CD14-positive monocyte (primary cell): ENCODE data around the gene TEAD4. TPM values are rescaled to one million over a fixed set of nuclear protein-coding genes. Genes with fewer than 3 reads are reported as not detected.

Source experiments
- DNase-seq, 3 donors: peaks; one replicate each; pipeline ENCODE4 v3.0.0-alpha.2; 2011 to 2022
- H2AFZ ChIP-seq: 2 replicates; pipeline ENCODE4 v1.6.0; 2012; ENCODE audit warnings: mild to moderate bottlenecking, low read depth, low read length, inconsistent platforms; ENCODE audit not compliant: insufficient read depth, poor library complexity, severe bottlenecking
- H3K27ac ChIP-seq, 2 donors: 1 replicate in 1 of 2; 2 replicates in 1 of 2; pipeline ENCODE4 v1.5.1; 2012 to 2013; ENCODE audit warnings: low read length in 2 of 2, control low read depth in 1 of 2, inconsistent platforms in 1 of 2, low read depth in 1 of 2, mild to moderate bottlenecking in 1 of 2
- H3K27me3 ChIP-seq, 2 donors: one replicate each; pipeline versions ENCODE4 v1.6.0 to v1.6.1; 2011 to 2013; ENCODE audit warnings: low read length in 2 of 2; ENCODE audit not compliant: control insufficient read depth in 2 of 2, insufficient read depth in 2 of 2
- H3K36me3 ChIP-seq, 2 donors: replicated peaks in 1 of 2; 1 replicate in 1 of 2; 2 replicates in 1 of 2; pipeline versions ENCODE4 v1.5.1 to v1.6.1; 2012 to 2013; ENCODE audit warnings: low read length in 2 of 2, control low read depth in 1 of 2, inconsistent platforms in 1 of 2, mild to moderate bottlenecking in 1 of 2; ENCODE audit not compliant: insufficient read depth in 2 of 2, control insufficient read depth in 1 of 2
- H3K4me1 ChIP-seq, 2 donors: 1 replicate in 1 of 2; 2 replicates in 1 of 2; pipeline versions ENCODE4 v1.5.1 to v1.6.1; 2012 to 2013; ENCODE audit warnings: low read length in 2 of 2, control low read depth in 1 of 2, inconsistent platforms in 1 of 2, mild to moderate bottlenecking in 1 of 2, moderate library complexity in 1 of 2; ENCODE audit not compliant: insufficient read depth in 2 of 2, control insufficient read depth in 1 of 2
- H3K4me2 ChIP-seq: replicated peaks from 2 replicates; pipeline ENCODE3; 2012; ENCODE audit warnings: low read length, moderate library complexity, mild to moderate bottlenecking; ENCODE audit not compliant: poor library complexity, severe bottlenecking; ENCODE audit errors: extremely low read depth
- H3K4me3 ChIP-seq, 3 experiments: fragments of 200-600 bp in 1 of 3; sonication (generic) in 1 of 3; replicated peaks in 1 of 3; 1 replicate in 2 of 3; 2 replicates in 1 of 3; pipeline ENCODE4 v1.5.1; 2011 to 2013; ENCODE audit warnings: low read length in 3 of 3, mild to moderate bottlenecking in 3 of 3, control low read depth in 2 of 3, low read depth in 2 of 3, inconsistent platforms in 1 of 3, moderate library complexity in 1 of 3
- H3K79me2 ChIP-seq: 2 replicates; pipeline ENCODE4 v1.6.0; 2012; ENCODE audit warnings: mild to moderate bottlenecking, control low read depth, inconsistent platforms, low read length, moderate library complexity; ENCODE audit not compliant: insufficient read depth
- H3K9ac ChIP-seq: 2 replicates; pipeline ENCODE4 v1.6.0; 2017; ENCODE audit warnings: low read length, mild to moderate bottlenecking; ENCODE audit not compliant: insufficient read depth, poor library complexity, severe bottlenecking
- H3K9me3 ChIP-seq, 2 donors: replicated peaks in 1 of 2; 1 replicate in 1 of 2; 2 replicates in 1 of 2; pipeline versions ENCODE4 v1.5.1 to v1.6.1; 2012 to 2013; ENCODE audit warnings: low read length in 2 of 2, control low read depth in 1 of 2; ENCODE audit not compliant: control insufficient read depth in 1 of 2, insufficient read depth in 1 of 2
- H4K20me1 ChIP-seq: 2 replicates; pipeline ENCODE4 v1.6.0; 2012; ENCODE audit warnings: mild to moderate bottlenecking, low read length, control low read depth, moderate library complexity; ENCODE audit not compliant: insufficient read depth
- H3K27ac Mint-ChIP-seq, 7 donors: one replicate each; pipeline ENCODE4 v1.8.0; 2020; ENCODE audit warnings: mild to moderate bottlenecking in 7 of 7, mixed read lengths in 7 of 7, moderate library complexity in 6 of 7, inconsistent platforms in 2 of 7
- H3K27me3 Mint-ChIP-seq, 3 donors: one replicate each; pipeline ENCODE4 v1.8.0; 2021 to 2022; ENCODE audit warnings: low read depth in 3 of 3, mild to moderate bottlenecking in 3 of 3, mixed read lengths in 3 of 3, moderate library complexity in 3 of 3, inconsistent platforms in 1 of 3
- H3K36me3 Mint-ChIP-seq, 2 donors: one replicate each; pipeline ENCODE4 v1.8.0; 2020; ENCODE audit warnings: mixed read lengths in 2 of 2, inconsistent platforms in 1 of 2, mild to moderate bottlenecking in 1 of 2
- H3K4me1 Mint-ChIP-seq: one replicate; pipeline ENCODE4 v1.8.0; 2020; ENCODE audit warnings: mild to moderate bottlenecking, mixed read lengths
- H3K4me3 Mint-ChIP-seq, 2 donors: one replicate each; pipeline ENCODE4 v1.8.0; 2020; ENCODE audit warnings: mild to moderate bottlenecking in 2 of 2, mixed read lengths in 2 of 2, moderate library complexity in 1 of 2
- H3K9me3 Mint-ChIP-seq, 7 donors: one replicate each; pipeline ENCODE4 v1.8.0; 2020 to 2022; ENCODE audit warnings: mixed read lengths in 7 of 7, mild to moderate bottlenecking in 6 of 7, moderate library complexity in 6 of 7, inconsistent platforms in 2 of 7
- CTCF ChIP-seq: fragments of 200-600 bp; IDR thresholded peaks from one replicate; pipeline ENCODE4 v1.8.0; 2022; ENCODE audit warnings: antibody characterized with exemption, mild to moderate bottlenecking
- WGBS: methylation state at CpG from one replicate; pipeline ENCODE4 v1.1.5; 2013; ENCODE audit warnings: missing lambda C conversion rate; ENCODE audit not compliant: insufficient coverage; 5-methylcytosine and 5-hydroxymethylcytosine counted together
- intact Hi-C, 2 donors: fragments of 100-400 bp; cut with micrococcal nuclease; formaldehyde crosslinking; loops; one replicate each; pipeline versions ENCODE4 v1.15.0 to v1.15.1; 2023
- polyA plus RNA-seq, 3 donors: library from polyadenylated mRNA; depleted of rRNA in 1 of 3; unstranded in 2 of 3; stranded (reverse) in 1 of 3; fragments of 300-500 nt in 2 of 3; fragments of >200 nt in 1 of 3; fragmentation: Illumina TruSeq in 2 of 3; gene quantifications; 1 replicate in 2 of 3; 2 replicates in 1 of 3; pipeline ENCODE4 v1.2.3, GENCODE V29; 2012 to 2021

The TEAD4 gene
- polyA plus RNA-seq, 3 donors: not detected

DNA sequence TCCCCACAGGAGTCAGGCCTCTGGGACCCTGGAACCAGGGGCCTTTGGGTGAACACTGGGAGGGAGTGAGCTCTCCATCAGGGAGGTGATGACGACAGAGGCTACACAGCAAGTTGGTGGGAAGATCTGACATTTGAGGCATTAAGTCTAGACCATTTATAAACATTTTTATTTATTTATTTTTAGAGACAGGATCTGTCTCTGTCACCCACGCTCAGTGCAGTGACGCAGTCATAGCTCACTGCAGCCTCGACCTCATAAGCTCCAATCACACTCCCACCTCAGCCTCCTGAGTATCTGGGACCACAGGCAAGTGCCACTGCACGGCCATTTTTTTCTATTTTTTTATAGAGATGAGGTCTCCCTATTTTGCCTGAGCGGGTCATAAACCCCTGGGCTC, 53.6 kb downstream of the TEAD4 start:
- peaks cover 0 to 2% of the 10 kb centered on the region in 2 donors for H3K4me1 ChIP-seq
- no peak overlapping the region for H3K4me3 ChIP-seq
- H2AFZ ChIP-seq: no peak overlapping the region
- peaks cover 0 to 2% of the 10 kb centered on the region in 2 donors for H3K27me3 ChIP-seq
- H3K27me3 Mint-ChIP-seq: peaks cover 0 to 15% (median 2%) of the 10 kb centered on the region in 3 donors
- peak overlapping the region in 1 of 7 donors; percentile 71 for H3K27ac Mint-ChIP-seq
- no peaks in the 10 kb centered on the region for H3K36me3 ChIP-seq
- no peak for DNase-seq
- no peak overlapping the region for H3K4me2 ChIP-seq
- H3K4me1 Mint-ChIP-seq: peaks cover 4% of the 10 kb centered on the region
- no peaks in the 10 kb centered on the region for H3K36me3 Mint-ChIP-seq
- H3K9me3 ChIP-seq: no peaks in the 10 kb centered on the region
- no peak overlapping the region for H3K4me3 Mint-ChIP-seq
- TF ChIP-seq CTCF: no peak
- no peaks in the 10 kb centered on the region for H4K20me1 ChIP-seq
- H3K9ac ChIP-seq: no peak overlapping the region
- intact Hi-C loops: no loop called here
- WGBS: 100% methylated on average over 1 of the region's 6 CpGs
- no peaks in the 10 kb centered on the region for H3K79me2 ChIP-seq
- peaks cover 0 to 2% (median 0%) of the 10 kb centered on the region in 7 donors for H3K9me3 Mint-ChIP-seq
- H3K27ac ChIP-seq: no peak overlapping the region

- H3K4me2 ChIP-seq: no peak overlapping the region
- no peak for DNase-seq
- Mint-ChIP-seq H3K4me1 (peaks cover 4% of the 10 kb centered on the region), H3K9me3 (peaks cover 0 to 2% (median 0%) of the 10 kb centered on the region in 7 donors), H3K4me3 (no peak overlapping the region), H3K27me3 (peaks cover 0 to 14% (median 2%) of the 10 kb centered on the region in 3 donors), H3K36me3 (no peaks in the 10 kb centered on the region), H3K27ac (no peak overlapping the region)
- H3K4me3 ChIP-seq: no peak overlapping the region
- H2AFZ ChIP-seq: no peak overlapping the region
- no peak overlapping the region for H3K27ac ChIP-seq
- peaks cover 0 to 2% of the 10 kb centered on the region in 2 donors for H3K27me3 ChIP-seq
- no peaks in the 10 kb centered on the region for H3K79me2 ChIP-seq
- no peaks in the 10 kb centered on the region for H3K9me3 ChIP-seq
- H3K4me1 ChIP-seq: peaks cover 0 to 2% of the 10 kb centered on the region in 2 donors
- intact Hi-C loops: no loop called here
- WGBS: 78% methylated on average over 12 of the region's 16 CpGs
- no peak overlapping the region for H3K9ac ChIP-seq
- H3K36me3 ChIP-seq: no peaks in the 10 kb centered on the region
- no peaks in the 10 kb centered on the region for H4K20me1 ChIP-seq
- no peak for TF ChIP-seq CTCF
Observed at GRCh38 chr12:3014641-3015040, 55.4 kb downstream of the TEAD4 start.
